B cell (primary cell): Measurements from ENCODE around the gene CCDC88C. TPM values are rescaled to one million over a fixed set of nuclear protein-coding genes. Genes with fewer than 3 reads are reported as not detected.
A peak's percentile ranks its signal among the peaks of the same experiment; 100 is the strongest.

Source experiments
- ATAC-seq: fragments of 200-7000 bp; cut with Tn5 transposase; one replicate; pipeline ENCODE4 v1.10.0; 2021; ENCODE audit warnings: low read depth, mild to moderate bottlenecking, moderate number of reproducible peaks, moderate library complexity
- CTCF ChIA-PET: fragments of 350-600 bp; sonication (Branson Sonifier 250); formaldehyde crosslinking; loops from one replicate; lab custom pipeline; 2021; ENCODE audit warnings: antibody characterized with exemption, inconsistent platforms; lab: Charles Lee
- POLR2A ChIA-PET: fragments of 350-600 bp; sonication (Branson Sonifier 250); formaldehyde crosslinking; loops from one replicate; lab custom pipeline; 2021; ENCODE audit warnings: antibody characterized with exemption; lab: Charles Lee
- DNase-seq: peaks from one replicate; pipeline ENCODE4 v3.0.0; 2013
- H2AFZ ChIP-seq: 2 replicates; pipeline ENCODE4 v1.6.1; 2012; ENCODE audit warnings: mild to moderate bottlenecking, low read depth, low read length; ENCODE audit not compliant: insufficient read depth, poor library complexity, severe bottlenecking
- H3K27ac ChIP-seq, 2 donors: 1 replicate in 1 of 2; 2 replicates in 1 of 2; pipeline ENCODE4 v1.5.1; 2012 to 2013; ENCODE audit warnings: low read length in 2 of 2, mild to moderate bottlenecking in 2 of 2, moderate library complexity in 1 of 2
- H3K27me3 ChIP-seq, 4 experiments: fragments of 200-600 bp in 1 of 4; sonication (generic) in 1 of 4; replicated peaks in 1 of 4; 1 replicate in 2 of 4; 2 replicates in 2 of 4; pipeline versions ENCODE4 v1.6.1 to v1.7.0; 2013 to 2016; ENCODE audit warnings: low read length in 3 of 4, mild to moderate bottlenecking in 2 of 4, mixed read lengths in 1 of 4, moderate library complexity in 1 of 4; ENCODE audit not compliant: insufficient read depth in 4 of 4, control insufficient read depth in 3 of 4; ENCODE audit errors: control extremely low read depth in 1 of 4
- H3K36me3 ChIP-seq, 2 experiments: replicated peaks in 1 of 2; 1 replicate in 1 of 2; 2 replicates in 1 of 2; pipeline versions ENCODE4 v1.6.1 to v1.7.1; 2013; ENCODE audit warnings: low read length in 1 of 2; ENCODE audit not compliant: insufficient read depth in 2 of 2, control insufficient read depth in 1 of 2; ENCODE audit errors: control extremely low read depth in 1 of 2, extremely low read depth in 1 of 2
- H3K4me1 ChIP-seq, 2 donors: fragments of 200-600 bp in 1 of 2; sonication (generic) in 1 of 2; 1 replicate in 1 of 2; 2 replicates in 1 of 2; pipeline versions ENCODE4 v1.5.1 to v1.6.1; 2013 to 2017; ENCODE audit warnings: low read length in 2 of 2; ENCODE audit not compliant: control insufficient read depth in 2 of 2, insufficient read depth in 2 of 2
- H3K4me2 ChIP-seq: replicated peaks from 2 replicates; pipeline ENCODE3; 2012; ENCODE audit warnings: mild to moderate bottlenecking, low read depth, low read length; ENCODE audit not compliant: poor library complexity, severe bottlenecking
- H3K4me3 ChIP-seq, 5 experiments: fragments of 200-600 bp in 1 of 5; sonication (generic) in 1 of 5; 1 replicate in 3 of 5; 2 replicates in 2 of 5; pipeline versions ENCODE4 v1.5.1 to v1.7.0; 2011 to 2016; ENCODE audit warnings: low read length in 4 of 5, mild to moderate bottlenecking in 4 of 5, low read depth in 2 of 5, control low read depth in 1 of 5, moderate library complexity in 1 of 5; ENCODE audit not compliant: insufficient read depth in 1 of 5; ENCODE audit errors: control extremely low read depth in 1 of 5, extremely low read depth in 1 of 5
- H3K79me2 ChIP-seq: fragments of 200-600 bp; sonication (generic); one replicate; pipeline ENCODE4 v1.6.0; 2016; ENCODE audit warnings: low read length; ENCODE audit not compliant: control insufficient read depth, insufficient read depth
- H3K9ac ChIP-seq: fragments of 200-600 bp; sonication (generic); 2 replicates; pipeline ENCODE4 v1.6.1; 2017; ENCODE audit warnings: mild to moderate bottlenecking, low read length, moderate library complexity
- H3K9me3 ChIP-seq, 3 donors: one replicate each; pipeline versions ENCODE4 v1.6.1 to v1.7.1; 2013; ENCODE audit warnings: low read length in 2 of 3; ENCODE audit not compliant: control insufficient read depth in 2 of 3, insufficient read depth in 1 of 3; ENCODE audit errors: control extremely low read depth in 1 of 3
- H4K20me1 ChIP-seq: 2 replicates; pipeline ENCODE4 v1.6.0; 2012; ENCODE audit warnings: mild to moderate bottlenecking, low read length; ENCODE audit not compliant: insufficient read depth, control insufficient read depth, poor library complexity, severe bottlenecking
- H3K27ac Mint-ChIP-seq: one replicate; pipeline ENCODE4 v1.8.0; 2021; ENCODE audit warnings: mixed read lengths
- H3K27me3 Mint-ChIP-seq: one replicate; pipeline ENCODE4 v1.8.0; 2021; ENCODE audit warnings: mixed read lengths
- H3K4me1 Mint-ChIP-seq: one replicate; pipeline ENCODE4 v1.8.0; 2021; ENCODE audit warnings: mixed read lengths
- H3K4me3 Mint-ChIP-seq: one replicate; pipeline ENCODE4 v1.8.0; 2021; ENCODE audit warnings: mixed read lengths
- H3K9me3 Mint-ChIP-seq: one replicate; pipeline ENCODE4 v1.8.0; 2022; ENCODE audit warnings: mixed read lengths; ENCODE audit not compliant: insufficient read depth
- CTCF ChIP-seq: fragments of 200-600 bp; IDR thresholded peaks from one replicate; pipeline ENCODE4 v1.8.0; 2022; ENCODE audit warnings: antibody characterized with exemption, mild to moderate bottlenecking
- EZH2 ChIP-seq: IDR thresholded peaks from 2 replicates; pipeline ENCODE4 v1.6.1; 2012; ENCODE audit warnings: borderline replicate concordance, low read depth, mild to moderate bottlenecking, moderate library complexity, low read length; ENCODE audit not compliant: insufficient read depth, poor library complexity, severe bottlenecking
- WGBS: methylation state at CpG from one replicate; pipeline ENCODE4 v1.1.5; 2013; ENCODE audit warnings: missing lambda C conversion rate; ENCODE audit not compliant: insufficient coverage; 5-methylcytosine and 5-hydroxymethylcytosine counted together
- intact Hi-C: fragments of 100-400 bp; cut with micrococcal nuclease; formaldehyde crosslinking; loops from one replicate; pipeline ENCODE4 v1.10.0; 2022
- polyA minus RNA-seq: library from RNA; depleted of rRNA, polyadenylated mRNA; stranded (reverse); fragments of >200 nt; gene quantifications from 2 replicates; pipeline ENCODE4 v1.2.3, GENCODE V29; 2012
- polyA plus RNA-seq: library from polyadenylated mRNA; depleted of rRNA; stranded (reverse); fragments of >200 nt; gene quantifications from 2 replicates; pipeline ENCODE4 v1.2.3, GENCODE V29; 2012
- total RNA-seq, 2 donors: library from RNA; stranded (reverse); fragments of 120-200 nt in 1 of 2; gene quantifications; 1 replicate in 1 of 2; 2 replicates in 1 of 2; pipeline versions ENCODE4 v1.2.3 to v1.2.4, GENCODE V29; 2013 to 2022

The CCDC88C gene, protein sequence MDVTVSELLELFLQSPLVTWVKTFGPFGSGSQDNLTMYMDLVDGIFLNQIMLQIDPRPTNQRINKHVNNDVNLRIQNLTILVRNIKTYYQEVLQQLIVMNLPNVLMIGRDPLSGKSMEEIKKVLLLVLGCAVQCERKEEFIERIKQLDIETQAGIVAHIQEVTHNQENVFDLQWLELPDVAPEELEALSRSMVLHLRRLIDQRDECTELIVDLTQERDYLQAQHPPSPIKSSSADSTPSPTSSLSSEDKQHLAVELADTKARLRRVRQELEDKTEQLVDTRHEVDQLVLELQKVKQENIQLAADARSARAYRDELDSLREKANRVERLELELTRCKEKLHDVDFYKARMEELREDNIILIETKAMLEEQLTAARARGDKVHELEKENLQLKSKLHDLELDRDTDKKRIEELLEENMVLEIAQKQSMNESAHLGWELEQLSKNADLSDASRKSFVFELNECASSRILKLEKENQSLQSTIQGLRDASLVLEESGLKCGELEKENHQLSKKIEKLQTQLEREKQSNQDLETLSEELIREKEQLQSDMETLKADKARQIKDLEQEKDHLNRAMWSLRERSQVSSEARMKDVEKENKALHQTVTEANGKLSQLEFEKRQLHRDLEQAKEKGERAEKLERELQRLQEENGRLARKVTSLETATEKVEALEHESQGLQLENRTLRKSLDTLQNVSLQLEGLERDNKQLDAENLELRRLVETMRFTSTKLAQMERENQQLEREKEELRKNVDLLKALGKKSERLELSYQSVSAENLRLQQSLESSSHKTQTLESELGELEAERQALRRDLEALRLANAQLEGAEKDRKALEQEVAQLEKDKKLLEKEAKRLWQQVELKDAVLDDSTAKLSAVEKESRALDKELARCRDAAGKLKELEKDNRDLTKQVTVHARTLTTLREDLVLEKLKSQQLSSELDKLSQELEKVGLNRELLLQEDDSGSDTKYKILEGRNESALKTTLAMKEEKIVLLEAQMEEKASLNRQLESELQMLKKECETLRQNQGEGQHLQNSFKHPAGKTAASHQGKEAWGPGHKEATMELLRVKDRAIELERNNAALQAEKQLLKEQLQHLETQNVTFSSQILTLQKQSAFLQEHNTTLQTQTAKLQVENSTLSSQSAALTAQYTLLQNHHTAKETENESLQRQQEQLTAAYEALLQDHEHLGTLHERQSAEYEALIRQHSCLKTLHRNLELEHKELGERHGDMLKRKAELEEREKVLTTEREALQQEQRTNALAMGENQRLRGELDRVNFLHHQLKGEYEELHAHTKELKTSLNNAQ (N-terminal part only)
- total RNA-seq (181 and 197 TPM in 2 replicates), polyA plus RNA-seq (94.3 and 98.7 TPM in 2 replicates), polyA minus RNA-seq (177 and 251 TPM in 2 replicates)
- 77.7 TPM for total RNA-seq (2013)

GRCh38 chr14:91417120-91417982, at the start of gene CCDC88C:
Gene CCDC88C (minus strand): TSS chr14:91417820. CDS start chr14:91417690, 130 bp downstream.
- Mint-ChIP-seq H3K4me1 (peaks cover 49% of the 10 kb centered on the region), H3K4me3 (peak within 1 kb of the TSS; percentile 96), H3K27ac (peak within 1 kb of the TSS; percentile 94), H3K9me3 (no peaks in the 10 kb centered on the region), H3K27me3 (no peaks in the 10 kb centered on the region)
- POLR2A ChIA-PET = interaction anchor here (0.8 to 2.7 kb wide), 12 partner anchors 11 to 102 kb away, joined by 3 to 19 read pairs (median 3); no protein-coding TSS in a partner anchor
- peak within 1 kb of the TSS; percentile 91 for H3K27ac ChIP-seq
- H3K9ac ChIP-seq = peak within 1 kb of the TSS; percentile 98
- H3K79me2 ChIP-seq = peaks cover 43% of the 10 kb centered on the region
- H4K20me1 ChIP-seq = peaks cover 30% of the 10 kb centered on the region
- CTCF ChIA-PET = interaction anchor here (0.5 to 19.8 kb wide), 18 partner anchors 10 to 567 kb away, joined by 3 to 289 read pairs (median 6); no protein-coding TSS in a partner anchor
- intact Hi-C loops = loop anchor here (1.0 to 5.0 kb wide), 2 partner anchors 357 to 410 kb away; partner anchors contain the start of gene RPS6KA5
- H3K4me1 ChIP-seq = peaks cover 50% of the 10 kb centered on the region in 2 donors
- DNase-seq (peak; percentile 91), ATAC-seq (peak; percentile 64)
- H3K4me2 ChIP-seq = peak within 1 kb of the TSS; percentile 90
- peak within 1 kb of the TSS; percentile 65 to 97 (median 92) for H3K4me3 ChIP-seq
- H3K9me3 ChIP-seq = no peaks in the 10 kb centered on the region
- TF ChIP-seq EZH2 (no peak), CTCF (no peak)
- peak within 1 kb of the TSS; percentile 76 for H2AFZ ChIP-seq
- H3K27me3 ChIP-seq = no peaks in the 10 kb centered on the region
- under 1% methylated on average over 95 of the region's 103 CpGs for WGBS
- H3K36me3 ChIP-seq = peaks cover 0 to 27% of the 10 kb centered on the region in 2 experiments
